ENCODE measurements around the gene PPP1R27.

The PPP1R27 gene

GRCh38 chr17:81821147-81821546 lies 13.7 kb downstream of the PPP1R27 start:
- no peak for DNase-seq (ENCODE audit: low read depth in 3 of 3)

GRCh38 chr17:81819708-81820107 lies 15.1 kb downstream of the PPP1R27 start:
- DNase-seq (ENCODE audit: low read depth in 3 of 3), result no peak

DNA sequence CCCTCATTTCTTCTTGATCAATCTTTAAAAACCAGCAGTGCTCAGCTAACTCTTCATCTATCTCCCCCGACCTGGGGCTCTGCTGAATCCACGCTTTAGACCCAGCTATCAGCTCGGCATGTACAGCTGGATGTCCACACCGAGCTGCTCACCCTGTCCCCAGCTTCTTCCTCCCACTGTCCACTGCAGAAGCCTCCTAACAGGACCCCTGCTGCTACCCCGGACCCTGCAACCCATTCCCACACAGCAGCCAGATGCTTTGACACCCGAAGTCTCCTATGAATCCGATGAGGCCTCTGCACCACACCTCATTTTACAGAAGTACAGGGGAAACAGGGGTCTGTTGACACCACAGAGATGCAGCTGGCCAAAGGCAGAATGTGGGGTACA lies 17.1 kb downstream of the PPP1R27 start:
- no peak for DNase-seq (ENCODE audit: low read depth in 3 of 3)

- no peak for DNase-seq (ENCODE audit: low read depth in 3 of 3)
These were observed 19.2 kb downstream of the PPP1R27 start for GRCh38 chr17:81815646-81815986.

DNA sequence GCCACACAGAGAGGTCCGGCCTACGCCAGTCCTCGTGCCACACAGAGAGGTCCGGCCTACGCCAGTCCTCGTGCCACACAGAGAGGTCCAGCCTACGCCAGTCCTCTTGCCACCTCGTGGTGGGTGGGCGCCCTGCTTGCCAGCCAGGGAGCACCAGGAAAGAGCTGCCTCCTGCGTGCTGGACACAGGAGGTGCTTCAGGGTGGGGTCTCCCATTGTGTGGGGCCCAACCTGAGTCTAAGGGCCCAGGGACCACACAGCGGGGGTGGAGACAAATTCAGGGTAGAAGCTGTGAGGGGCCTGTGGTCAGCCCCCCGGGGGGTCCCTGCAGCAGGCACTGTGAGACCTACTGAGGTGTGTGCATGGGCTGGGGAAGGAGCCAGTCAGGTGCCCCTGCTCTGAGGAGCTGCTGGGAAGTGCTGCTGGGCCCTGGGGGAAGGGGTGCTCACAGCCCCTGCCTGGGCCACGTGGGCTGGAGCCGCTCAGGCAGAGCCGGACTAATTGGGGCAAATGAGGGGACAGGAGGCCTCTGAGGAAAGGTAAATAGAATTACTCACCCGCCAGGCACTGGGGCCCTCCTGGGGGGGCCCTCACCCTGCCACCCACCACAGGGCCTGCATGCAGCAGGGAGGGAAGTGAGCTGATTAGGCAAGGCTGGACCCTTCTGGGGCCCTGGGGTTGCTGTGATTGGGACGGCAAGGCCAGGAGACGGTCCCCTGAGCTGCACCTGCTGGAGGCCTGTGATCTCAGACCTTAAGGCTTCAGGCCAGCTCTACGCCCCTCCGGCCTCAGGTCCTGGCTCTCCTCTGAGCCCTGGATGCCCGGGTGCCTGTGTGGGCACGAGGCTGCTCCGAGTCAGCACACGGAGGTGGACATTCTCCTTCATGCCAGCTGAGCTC lies 19.9 kb downstream of the PPP1R27 start:
- DNase-seq (ENCODE audit: low read depth in 3 of 3), result no peak

- no peak for DNase-seq (ENCODE audit: low read depth in 3 of 3)
These were observed 20.8 kb downstream of the PPP1R27 start for GRCh38 chr17:81813861-81814683.

DNA sequence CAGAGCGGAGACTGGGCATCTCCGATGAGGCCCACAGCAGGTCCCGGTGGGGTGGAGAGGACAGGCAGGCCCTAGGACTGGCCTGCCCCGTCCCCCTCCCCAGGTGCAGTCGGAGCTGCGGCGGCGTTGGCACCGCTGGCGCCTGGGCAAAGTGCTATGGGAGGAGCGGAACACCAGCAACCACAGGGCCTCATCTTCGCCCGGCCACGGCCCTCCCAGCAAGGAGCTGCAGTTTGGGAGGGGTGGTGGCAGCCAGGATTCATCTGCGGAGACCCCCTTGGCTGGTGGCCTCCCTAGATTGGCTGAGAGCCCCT lies 21.5 kb downstream of the PPP1R27 start:
- DNase-seq (ENCODE audit: low read depth in 3 of 3), result no peak

GRCh38 chr17:81812571-81813370 lies 22.1 kb downstream of the PPP1R27 start:
- no peak for DNase-seq (ENCODE audit: low read depth in 3 of 3)

GRCh38 chr17:81811705-81812570 lies 22.9 kb downstream of the PPP1R27 start:
- DNase-seq (ENCODE audit: low read depth in 3 of 3), result no peak

GRCh38 chr17:81810892-81811704 lies 23.8 kb downstream of the PPP1R27 start:
- no peak for DNase-seq (ENCODE audit: low read depth in 3 of 3)

- no peak for DNase-seq (ENCODE audit: low read depth in 3 of 3)
These were observed 24.4 kb downstream of the PPP1R27 start for GRCh38 chr17:81810476-81810875.

GRCh38 chr17:81809556-81809998 lies 25.3 kb downstream of the PPP1R27 start:
- DNase-seq (ENCODE audit: low read depth in 3 of 3), result no peak

- no peak for DNase-seq (ENCODE audit: low read depth in 3 of 3)
These were observed 25.9 kb downstream of the PPP1R27 start for GRCh38 chr17:81808778-81809555.

DNA sequence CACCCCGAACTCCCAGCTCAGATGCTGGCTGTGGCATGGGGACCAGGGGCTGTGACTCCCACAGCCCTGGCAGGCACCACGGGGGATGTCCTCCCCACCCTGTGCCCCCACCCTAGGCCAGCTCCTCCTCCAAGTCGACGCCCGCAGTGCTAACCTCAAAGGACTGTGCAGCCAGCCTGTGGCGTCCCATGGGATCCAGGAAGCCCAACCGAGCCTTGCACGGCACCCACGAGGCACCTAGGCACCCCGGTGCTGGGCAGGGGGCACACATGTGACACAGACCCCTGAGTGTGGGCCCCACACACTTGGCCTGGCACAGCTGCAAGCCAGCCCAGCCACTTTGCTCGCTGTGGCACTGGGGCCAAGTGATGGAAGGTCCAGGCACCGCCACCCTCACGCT lies 27.0 kb downstream of the PPP1R27 start:
- DNase-seq (ENCODE audit: low read depth in 3 of 3), result no peak

DNA sequence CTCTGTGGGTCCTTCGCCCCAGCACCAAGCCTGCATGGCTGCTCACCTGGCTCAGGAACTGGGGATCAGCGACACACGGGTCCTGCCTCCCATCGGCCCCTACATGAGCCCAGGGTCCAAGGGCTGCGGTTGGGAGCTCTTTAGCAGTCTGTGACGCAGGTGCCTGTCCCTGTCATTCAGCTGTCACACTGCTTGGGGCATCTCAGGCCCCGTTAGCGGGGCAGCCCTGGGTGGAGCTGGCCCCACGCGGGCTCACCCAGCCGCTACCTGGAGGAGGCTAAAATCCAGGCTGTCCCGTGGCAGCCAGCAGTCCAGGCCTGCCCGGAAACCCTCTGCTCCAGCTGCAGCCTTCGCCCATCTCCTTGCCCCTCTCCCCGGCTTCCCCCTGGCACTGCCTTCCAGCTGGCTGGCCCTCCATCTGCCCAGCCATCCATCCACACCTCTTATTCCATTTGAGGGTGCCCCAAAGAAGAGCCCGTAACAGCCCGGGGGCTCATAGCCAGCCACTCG lies 27.6 kb downstream of the PPP1R27 start:
- DNase-seq (ENCODE audit: low read depth in 3 of 3), result no peak

DNA sequence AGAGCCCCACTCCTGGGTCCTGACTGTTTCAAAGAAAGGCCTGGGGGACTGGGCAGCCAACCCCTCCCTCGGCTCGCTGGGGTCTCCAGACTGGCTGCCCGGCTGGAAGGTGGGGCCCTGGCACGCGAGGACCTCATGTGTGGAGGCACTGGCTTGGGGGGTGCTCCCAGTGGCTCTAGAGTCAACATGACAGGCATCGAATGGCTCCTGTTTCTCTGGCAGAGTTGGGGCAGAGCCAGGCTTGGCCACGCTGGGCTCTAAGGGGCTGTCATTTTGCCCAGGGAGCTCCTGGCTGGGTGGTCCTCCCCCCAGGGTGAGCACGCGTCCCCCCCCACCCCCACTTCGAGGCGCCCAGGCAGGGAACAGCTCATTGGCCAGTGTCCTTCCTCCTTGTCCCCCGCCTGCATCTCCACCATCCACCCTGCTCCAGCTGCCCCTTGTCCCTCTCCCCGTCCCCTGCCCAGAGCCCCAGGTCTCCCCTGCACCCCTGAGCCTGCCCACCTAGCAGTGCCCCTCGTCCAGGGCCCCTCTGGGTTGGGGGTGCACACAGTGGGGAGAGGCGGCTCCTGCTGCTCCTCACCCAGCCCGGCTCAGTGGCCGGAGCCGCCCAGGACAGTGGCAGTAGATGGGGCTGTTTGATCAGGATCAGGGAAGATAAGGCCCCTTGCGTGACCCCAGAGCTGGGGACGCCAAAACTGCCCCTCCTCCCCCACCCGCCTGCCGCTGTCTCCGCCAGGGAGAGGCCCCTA lies 28.2 kb downstream of the PPP1R27 start:
- DNase-seq (ENCODE audit: low read depth in 3 of 3), result no peak

DNA sequence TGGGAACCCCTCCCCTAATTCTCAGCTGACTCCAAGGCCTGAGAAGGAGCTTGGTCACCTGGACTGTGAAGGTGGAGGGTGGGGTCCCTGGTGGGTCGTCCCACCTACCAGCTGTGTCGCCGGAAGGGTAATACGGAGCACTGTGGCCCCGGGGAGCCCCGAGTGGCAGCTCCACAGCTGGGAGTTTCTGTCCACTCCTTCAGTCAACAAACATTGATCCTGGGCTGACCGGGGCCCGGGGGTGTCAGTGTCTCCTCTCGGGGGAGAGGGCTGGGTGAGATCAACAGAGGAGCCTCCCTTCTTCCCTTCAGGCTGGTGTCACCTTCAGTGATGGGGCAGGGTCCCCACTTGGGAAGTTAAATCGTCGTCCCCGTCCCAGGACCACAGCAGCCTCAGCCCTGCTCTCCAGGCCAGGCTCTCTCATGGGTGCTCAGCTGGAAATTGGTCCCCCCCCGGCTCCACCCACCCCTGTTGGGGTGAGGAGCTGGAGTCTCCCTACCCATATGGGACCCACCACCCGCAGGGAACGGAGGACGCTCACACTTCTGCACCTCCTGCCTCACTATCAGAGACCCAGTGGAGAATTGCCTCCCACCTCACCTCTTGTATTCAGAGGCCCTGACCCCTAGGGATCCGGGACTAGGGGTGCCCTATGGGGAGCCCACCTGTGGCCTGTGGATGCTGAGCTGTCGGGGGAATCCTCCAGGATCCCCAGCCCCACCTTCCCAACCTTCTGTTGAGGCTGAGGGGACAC lies 29.0 kb downstream of the PPP1R27 start:
- no peak for DNase-seq (ENCODE audit: low read depth in 3 of 3)
